Mucosa of stomach (tissue), 1 donor: Measurements from ENCODE around the gene BTBD19.

Experiments used
- H3K27me3 ChIP-seq: one replicate; pipeline ENCODE4 v1.7.0; 2013; ENCODE audit warnings: mild to moderate bottlenecking, low read length; ENCODE audit not compliant: control insufficient read depth, insufficient read depth
- H3K36me3 ChIP-seq: one replicate; pipeline ENCODE4 v1.7.0; 2013; ENCODE audit warnings: low read length; ENCODE audit not compliant: control insufficient read depth, insufficient read depth
- H3K4me1 ChIP-seq: one replicate; pipeline ENCODE4 v1.7.0; 2013; ENCODE audit warnings: mild to moderate bottlenecking, low read length; ENCODE audit not compliant: control insufficient read depth, insufficient read depth
- H3K4me3 ChIP-seq: one replicate; pipeline ENCODE4 v1.7.0; 2013; ENCODE audit warnings: low read length
- H3K9ac ChIP-seq: one replicate; pipeline ENCODE4 v1.7.0; 2013; ENCODE audit warnings: mild to moderate bottlenecking, low read length, moderate library complexity
- H3K9me3 ChIP-seq: one replicate; pipeline ENCODE4 v1.7.0; 2013; ENCODE audit warnings: mild to moderate bottlenecking, low read length, moderate library complexity; ENCODE audit not compliant: control insufficient read depth
- donor health status: Pancreatic carcinoma.

Gene BTBD19

GRCh38 chr1:44842862-44843655 is 34.7 kb downstream of the BTBD19 start, which contains the start of gene PTCH2:
Gene PTCH2, minus strand, starts transcription at chr1:44843253. Its CDS starts 321 bp downstream, at chr1:44842932.
- Histone ChIP-seq H3K9me3 (no peaks in the 10 kb centered on the region), H3K27me3 (peaks cover 3% of the 10 kb centered on the region), H3K4me3 (no peak within 1 kb of the TSS), H3K9ac (peak within 1 kb of the TSS; percentile 62), H3K36me3 (no peaks in the 10 kb centered on the region), H3K4me1 (no peaks in the 10 kb centered on the region)

GRCh38 chr1:44846985-44847384 is 38.7 kb downstream of the BTBD19 start:
- H3K9ac ChIP-seq: no peak overlapping the region
- H3K27me3 ChIP-seq: peaks cover 3% of the 10 kb centered on the region
- H3K9me3 ChIP-seq: no peaks in the 10 kb centered on the region
- H3K36me3 ChIP-seq: no peaks in the 10 kb centered on the region
- H3K4me3 ChIP-seq: no peak overlapping the region
- no peaks in the 10 kb centered on the region for H3K4me1 ChIP-seq

- Histone ChIP-seq H3K9me3 (no peaks in the 10 kb centered on the region), H3K36me3 (no peaks in the 10 kb centered on the region), H3K9ac (no peak overlapping the region), H3K4me1 (no peaks in the 10 kb centered on the region), H3K4me3 (no peak overlapping the region), H3K27me3 (peaks cover under 1% of the 10 kb centered on the region)
These were observed 39.5 kb downstream of the BTBD19 start for GRCh38 chr1:44847845-44848244.

GRCh38 chr1:44848456-44849181 is 40.3 kb downstream of the BTBD19 start:
- H3K4me1 ChIP-seq: no peaks in the 10 kb centered on the region
- H3K9ac ChIP-seq: no peak overlapping the region
- H3K27me3 ChIP-seq: no peaks in the 10 kb centered on the region
- H3K36me3 ChIP-seq: no peaks in the 10 kb centered on the region
- H3K9me3 ChIP-seq: no peaks in the 10 kb centered on the region
- H3K4me3 ChIP-seq: no peak overlapping the region

GRCh38 chr1:44849575-44850132 is 41.3 kb downstream of the BTBD19 start:
- Histone ChIP-seq H3K27me3 (no peaks in the 10 kb centered on the region), H3K36me3 (no peaks in the 10 kb centered on the region), H3K4me3 (no peak overlapping the region), H3K9ac (no peak overlapping the region), H3K9me3 (no peaks in the 10 kb centered on the region), H3K4me1 (no peaks in the 10 kb centered on the region)

- no peak overlapping the region for H3K9ac ChIP-seq
- no peaks in the 10 kb centered on the region for H3K36me3 ChIP-seq
- H3K27me3 ChIP-seq: no peaks in the 10 kb centered on the region
- no peaks in the 10 kb centered on the region for H3K4me1 ChIP-seq
- H3K4me3 ChIP-seq: no peak overlapping the region
- no peaks in the 10 kb centered on the region for H3K9me3 ChIP-seq
These were observed 43.0 kb downstream of the BTBD19 start for GRCh38 chr1:44851308-44851707.

- Histone ChIP-seq H3K4me3 (no peak overlapping the region), H3K36me3 (no peaks in the 10 kb centered on the region), H3K27me3 (no peaks in the 10 kb centered on the region), H3K9me3 (no peaks in the 10 kb centered on the region), H3K4me1 (no peaks in the 10 kb centered on the region), H3K9ac (no peak overlapping the region)
These were observed 44.9 kb downstream of the BTBD19 start for GRCh38 chr1:44853201-44853600.

- H3K9me3 ChIP-seq: no peaks in the 10 kb centered on the region
- no peak overlapping the region for H3K4me3 ChIP-seq
- H3K9ac ChIP-seq: no peak overlapping the region
- H3K4me1 ChIP-seq: no peaks in the 10 kb centered on the region
- H3K27me3 ChIP-seq: no peaks in the 10 kb centered on the region
- no peaks in the 10 kb centered on the region for H3K36me3 ChIP-seq
These were observed 46.6 kb downstream of the BTBD19 start for GRCh38 chr1:44854970-44855369.

GRCh38 chr1:44855742-44856141 is 47.4 kb downstream of the BTBD19 start:
- no peaks in the 10 kb centered on the region for H3K4me1 ChIP-seq
- H3K36me3 ChIP-seq: no peaks in the 10 kb centered on the region
- H3K27me3 ChIP-seq: no peaks in the 10 kb centered on the region
- no peak overlapping the region for H3K4me3 ChIP-seq
- no peaks in the 10 kb centered on the region for H3K9me3 ChIP-seq
- no peak overlapping the region for H3K9ac ChIP-seq

GRCh38 chr1:44857446-44857845 is 49.1 kb downstream of the BTBD19 start:
- Histone ChIP-seq H3K9ac (no peak overlapping the region), H3K4me1 (no peaks in the 10 kb centered on the region), H3K4me3 (no peak overlapping the region), H3K36me3 (peaks cover 3% of the 10 kb centered on the region), H3K9me3 (no peaks in the 10 kb centered on the region), H3K27me3 (no peaks in the 10 kb centered on the region)

- no peak overlapping the region for H3K4me3 ChIP-seq
- H3K27me3 ChIP-seq: no peaks in the 10 kb centered on the region
- peaks cover 3% of the 10 kb centered on the region for H3K36me3 ChIP-seq
These were observed 52.0 kb downstream of the BTBD19 start for GRCh38 chr1:44860331-44860730.

GRCh38 chr1:44860891-44861425 is 52.6 kb downstream of the BTBD19 start:
- H3K36me3 ChIP-seq: peaks cover 3% of the 10 kb centered on the region
- no peaks in the 10 kb centered on the region for H3K9me3 ChIP-seq
- no peaks in the 10 kb centered on the region for H3K4me1 ChIP-seq
- H3K27me3 ChIP-seq: no peaks in the 10 kb centered on the region
- no peak overlapping the region for H3K9ac ChIP-seq
- H3K4me3 ChIP-seq: no peak overlapping the region

More at GRCh38 chr1:44860331-44860730, 52.0 kb downstream of the BTBD19 start:
- Histone ChIP-seq H3K4me1 (no peaks in the 10 kb centered on the region), H3K9ac (no peak overlapping the region), H3K9me3 (no peaks in the 10 kb centered on the region)
